KMS-11 (cell line): ENCODE data around the gene ERFE.
A peak's percentile ranks its signal among the peaks of the same experiment; 100 is the strongest.

ENCODE experiments used
- H2AFZ ChIP-seq: fragments of 200-600 bp; sonication (generic); 2 replicates; pipeline ENCODE4 v1.6.1; 2016; ENCODE audit warnings: antibody characterized with exemption, mixed run types, low read depth
- H3K27ac ChIP-seq: fragments of 200-600 bp; sonication (generic); 2 replicates; pipeline ENCODE4 v1.6.1; 2016; ENCODE audit warnings: mild to moderate bottlenecking, mixed run types
- H3K27me3 ChIP-seq: fragments of 200-600 bp; sonication (generic); 2 replicates; pipeline ENCODE4 v1.6.1; 2017; ENCODE audit warnings: mild to moderate bottlenecking, low read depth, mixed run types, moderate library complexity; ENCODE audit not compliant: insufficient read depth
- H3K36me3 ChIP-seq: fragments of 200-600 bp; sonication (generic); 2 replicates; pipeline ENCODE4 v1.6.1; 2017; ENCODE audit warnings: mild to moderate bottlenecking, mixed run types; ENCODE audit not compliant: insufficient read depth
- H3K4me1 ChIP-seq: fragments of 200-600 bp; sonication (generic); 2 replicates; pipeline ENCODE4 v1.6.1; 2016; ENCODE audit warnings: mild to moderate bottlenecking, low read depth, mixed run types; ENCODE audit not compliant: poor library complexity, severe bottlenecking
- H3K4me2 ChIP-seq: fragments of 200-600 bp; sonication (generic); 2 replicates; pipeline ENCODE4 v1.7.0; 2016; ENCODE audit warnings: mild to moderate bottlenecking, mixed run types
- H3K4me3 ChIP-seq: fragments of 200-600 bp; sonication (generic); IDR thresholded peaks from 2 replicates; pipeline ENCODE4 v1.6.1; 2017; ENCODE audit warnings: low read depth, low read length, mixed read lengths; ENCODE audit not compliant: insufficient read depth
- H3K79me2 ChIP-seq: fragments of 200-600 bp; sonication (generic); 2 replicates; pipeline ENCODE4 v1.6.1; 2016; ENCODE audit warnings: low read depth, mixed run types; ENCODE audit not compliant: insufficient read depth
- H3K9ac ChIP-seq: fragments of 200-600 bp; sonication (generic); 2 replicates; pipeline ENCODE4 v1.6.1; 2016; ENCODE audit warnings: mild to moderate bottlenecking, mixed run types
- H4K20me1 ChIP-seq: fragments of 200-600 bp; sonication (generic); 2 replicates; pipeline ENCODE4 v1.6.1; 2016; ENCODE audit warnings: mild to moderate bottlenecking, mixed run types; ENCODE audit not compliant: insufficient read depth
- TF ChIP-seq, protein P1 (sequence below): fragments of 200-600 bp; sonication (generic); conservative IDR thresholded peaks from 2 replicates; pipeline ENCODE4 v1.6.1; 2017; ENCODE audit warnings: low read depth, mild to moderate bottlenecking, antibody characterized with exemption, low read length, moderate library complexity, mixed read lengths

Gene ERFE

DNA sequence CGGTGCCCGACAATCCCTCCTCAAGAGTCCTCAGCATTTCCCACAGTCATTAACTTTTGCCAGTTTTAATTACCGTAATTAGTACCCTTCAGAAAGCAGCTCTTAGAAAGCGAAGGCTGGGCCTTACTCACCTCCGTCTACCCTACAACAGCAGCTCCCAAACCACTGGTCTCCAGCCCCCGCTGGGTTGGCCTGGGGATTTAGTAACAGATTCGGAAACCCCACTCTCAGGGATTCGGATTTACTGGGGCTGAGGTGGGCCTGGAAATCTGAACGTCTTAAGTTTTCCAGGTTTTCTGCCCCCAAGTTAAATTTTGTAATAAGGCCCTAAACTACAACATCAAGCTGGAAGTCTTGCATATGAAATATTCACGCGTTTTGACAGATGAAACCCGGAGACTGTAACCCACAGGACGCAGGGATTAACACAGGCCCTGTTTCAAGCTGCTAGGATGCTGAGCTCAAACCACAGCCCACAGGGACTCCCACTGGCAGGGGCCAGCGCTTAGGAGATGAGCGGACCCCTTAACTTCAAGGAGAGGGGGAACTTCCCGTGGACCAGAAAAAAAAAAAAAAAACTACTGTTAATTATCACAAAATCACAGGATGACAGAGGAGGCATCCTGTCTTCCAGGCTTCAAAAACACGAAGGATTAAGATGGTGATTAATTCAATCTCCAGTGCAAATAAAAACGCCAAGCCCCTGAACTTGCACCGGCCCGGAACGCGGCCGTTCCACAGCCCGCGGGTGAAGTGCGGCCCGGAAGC lies 43.7 kb downstream of the ERFE start:
- Histone ChIP-seq H3K4me1 (peaks cover 52% of the 10 kb centered on the region), H3K27me3 (no peaks in the 10 kb centered on the region), H4K20me1 (peaks cover 26% of the 10 kb centered on the region), H3K36me3 (no peaks in the 10 kb centered on the region), H3K79me2 (peaks cover 56% of the 10 kb centered on the region), H2AFZ (peak overlapping the region; percentile 29; the same call in 1 of the 2 replicates), H3K4me2 (peak overlapping the region; percentile 97), H3K4me3 (peak overlapping the region; percentile 81), H3K9ac (peak overlapping the region; percentile 81), H3K27ac (peak overlapping the region; percentile 69)
- TF ChIP-seq, protein P1, sequence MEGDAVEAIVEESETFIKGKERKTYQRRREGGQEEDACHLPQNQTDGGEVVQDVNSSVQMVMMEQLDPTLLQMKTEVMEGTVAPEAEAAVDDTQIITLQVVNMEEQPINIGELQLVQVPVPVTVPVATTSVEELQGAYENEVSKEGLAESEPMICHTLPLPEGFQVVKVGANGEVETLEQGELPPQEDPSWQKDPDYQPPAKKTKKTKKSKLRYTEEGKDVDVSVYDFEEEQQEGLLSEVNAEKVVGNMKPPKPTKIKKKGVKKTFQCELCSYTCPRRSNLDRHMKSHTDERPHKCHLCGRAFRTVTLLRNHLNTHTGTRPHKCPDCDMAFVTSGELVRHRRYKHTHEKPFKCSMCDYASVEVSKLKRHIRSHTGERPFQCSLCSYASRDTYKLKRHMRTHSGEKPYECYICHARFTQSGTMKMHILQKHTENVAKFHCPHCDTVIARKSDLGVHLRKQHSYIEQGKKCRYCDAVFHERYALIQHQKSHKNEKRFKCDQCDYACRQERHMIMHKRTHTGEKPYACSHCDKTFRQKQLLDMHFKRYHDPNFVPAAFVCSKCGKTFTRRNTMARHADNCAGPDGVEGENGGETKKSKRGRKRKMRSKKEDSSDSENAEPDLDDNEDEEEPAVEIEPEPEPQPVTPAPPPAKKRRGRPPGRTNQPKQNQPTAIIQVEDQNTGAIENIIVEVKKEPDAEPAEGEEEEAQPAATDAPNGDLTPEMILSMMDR = no peak

DNA sequence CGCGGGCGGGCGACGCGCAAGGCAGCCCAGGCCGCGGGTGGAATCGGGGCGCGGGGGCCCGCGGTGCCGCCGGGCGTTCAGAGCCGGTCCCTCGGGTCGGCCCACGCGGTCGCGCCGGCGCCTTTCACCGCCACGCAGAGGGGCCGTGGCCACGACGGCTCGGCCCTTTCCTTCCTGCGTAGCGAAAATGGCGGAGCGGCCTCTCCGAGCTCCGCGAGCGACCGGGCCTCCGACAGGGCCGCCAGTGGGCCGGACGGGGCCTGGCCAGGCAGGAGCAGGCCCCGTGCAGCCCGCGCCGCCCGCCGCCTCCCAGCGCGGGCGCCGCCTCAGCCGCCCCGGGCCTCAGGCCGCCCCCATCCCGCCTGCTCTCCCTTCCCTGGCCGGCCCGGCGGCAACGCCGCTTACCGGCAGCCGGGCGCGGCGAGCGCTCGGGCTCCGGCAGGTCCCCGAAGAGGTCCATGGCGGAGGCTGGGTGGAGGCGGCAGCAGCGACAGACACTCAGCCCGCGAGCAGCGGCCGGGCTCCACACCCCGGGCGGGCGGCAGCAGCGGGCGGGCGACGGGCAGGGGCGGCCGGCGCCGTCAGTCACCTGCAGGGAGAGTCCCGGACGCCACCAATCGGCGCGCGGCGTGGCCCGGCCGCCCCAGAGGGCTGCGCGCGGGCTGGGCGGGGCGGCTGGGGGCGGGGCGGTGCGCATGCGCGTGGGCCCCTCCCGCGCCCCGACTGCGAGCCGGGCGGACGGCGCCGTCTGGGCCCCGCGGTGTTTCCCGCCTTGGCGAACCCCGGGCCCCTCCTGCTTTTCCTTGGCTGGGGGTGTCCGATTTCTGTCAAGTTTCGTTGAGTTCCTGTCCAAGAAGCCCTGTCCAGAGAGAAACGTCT lies 44.6 kb downstream of the ERFE start, which contains the start of gene ILKAP:
TSS of gene ILKAP (minus strand) at position 602 of the 879 bp plus-strand sequence. CDS start at position 460, 142 bp downstream.
- H3K27ac ChIP-seq = peak within 1 kb of the TSS; percentile 69
- H3K79me2 ChIP-seq = peaks cover 48% of the 10 kb centered on the region
- H3K36me3 ChIP-seq = no peaks in the 10 kb centered on the region
- H3K27me3 ChIP-seq = no peaks in the 10 kb centered on the region
- peaks cover 58% of the 10 kb centered on the region for H3K4me1 ChIP-seq
- peak within 1 kb of the TSS; percentile 81 for H3K9ac ChIP-seq
- peak within 1 kb of the TSS; percentile 81 for H3K4me3 ChIP-seq
- H3K4me2 ChIP-seq = peak within 1 kb of the TSS; percentile 97
- H2AFZ ChIP-seq = peak within 1 kb of the TSS; percentile 98
- H4K20me1 ChIP-seq = peaks cover 20% of the 10 kb centered on the region
- TF ChIP-seq, protein P1 = no peak

- peak overlapping the region; percentile 55 for H3K27ac ChIP-seq
- no peak overlapping the region for H3K4me3 ChIP-seq
- no peaks in the 10 kb centered on the region for H3K36me3 ChIP-seq
- TF ChIP-seq, protein P1 = no peak
- peaks cover 40% of the 10 kb centered on the region for H3K79me2 ChIP-seq
- peak overlapping the region; percentile 91 for H3K4me2 ChIP-seq
- H4K20me1 ChIP-seq = peaks cover 20% of the 10 kb centered on the region
- H3K4me1 ChIP-seq = peaks cover 52% of the 10 kb centered on the region
- H3K9ac ChIP-seq = peak overlapping the region; percentile 45; the same call in 1 of the 2 replicates
- no peaks in the 10 kb centered on the region for H3K27me3 ChIP-seq
- peak overlapping the region; percentile 98 for H2AFZ ChIP-seq
Measured at GRCh38 chr2:238203973-238204683, 45.4 kb downstream of the ERFE start.

DNA sequence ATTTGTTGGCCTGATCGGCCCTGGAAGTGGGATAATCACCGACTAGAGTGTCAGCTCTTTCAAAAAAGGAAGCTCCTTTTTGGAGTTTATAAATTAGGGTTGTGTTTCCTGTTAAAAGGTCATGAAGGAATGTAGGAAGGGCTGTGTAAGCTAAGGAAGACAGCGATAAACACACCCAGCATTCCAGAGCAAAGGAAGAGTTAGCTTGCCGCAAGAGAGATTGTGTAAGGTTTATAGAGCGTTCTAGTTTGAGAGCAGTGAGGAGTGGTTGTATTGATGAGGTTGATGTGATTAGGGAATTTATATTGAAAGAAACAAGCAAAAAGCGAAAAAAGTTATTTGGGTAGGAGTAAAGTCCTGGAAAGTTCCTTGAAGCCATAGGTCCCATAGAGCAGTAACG lies 48.2 kb downstream of the ERFE start:
- H3K36me3 ChIP-seq = no peaks in the 10 kb centered on the region
- 0 out of 2 replicates have a peak, but pooled peaks cover 5% of the 10 kb centered on the region for H4K20me1 ChIP-seq
- H3K27me3 ChIP-seq = no peaks in the 10 kb centered on the region
- peaks cover 11% of the 10 kb centered on the region for H3K79me2 ChIP-seq
- no peak overlapping the region for H3K27ac ChIP-seq
- H3K9ac ChIP-seq = no peak overlapping the region
- TF ChIP-seq, protein P1 = no peak
- H3K4me2 ChIP-seq = peak overlapping the region; percentile 37; the same call in 1 of the 2 replicates
- no peak overlapping the region for H2AFZ ChIP-seq
- H3K4me1 ChIP-seq = peaks cover 25% of the 10 kb centered on the region
- H3K4me3 ChIP-seq = no peak overlapping the region
